Measurements from ENCODE around the gene LRRC14B.

DNA sequence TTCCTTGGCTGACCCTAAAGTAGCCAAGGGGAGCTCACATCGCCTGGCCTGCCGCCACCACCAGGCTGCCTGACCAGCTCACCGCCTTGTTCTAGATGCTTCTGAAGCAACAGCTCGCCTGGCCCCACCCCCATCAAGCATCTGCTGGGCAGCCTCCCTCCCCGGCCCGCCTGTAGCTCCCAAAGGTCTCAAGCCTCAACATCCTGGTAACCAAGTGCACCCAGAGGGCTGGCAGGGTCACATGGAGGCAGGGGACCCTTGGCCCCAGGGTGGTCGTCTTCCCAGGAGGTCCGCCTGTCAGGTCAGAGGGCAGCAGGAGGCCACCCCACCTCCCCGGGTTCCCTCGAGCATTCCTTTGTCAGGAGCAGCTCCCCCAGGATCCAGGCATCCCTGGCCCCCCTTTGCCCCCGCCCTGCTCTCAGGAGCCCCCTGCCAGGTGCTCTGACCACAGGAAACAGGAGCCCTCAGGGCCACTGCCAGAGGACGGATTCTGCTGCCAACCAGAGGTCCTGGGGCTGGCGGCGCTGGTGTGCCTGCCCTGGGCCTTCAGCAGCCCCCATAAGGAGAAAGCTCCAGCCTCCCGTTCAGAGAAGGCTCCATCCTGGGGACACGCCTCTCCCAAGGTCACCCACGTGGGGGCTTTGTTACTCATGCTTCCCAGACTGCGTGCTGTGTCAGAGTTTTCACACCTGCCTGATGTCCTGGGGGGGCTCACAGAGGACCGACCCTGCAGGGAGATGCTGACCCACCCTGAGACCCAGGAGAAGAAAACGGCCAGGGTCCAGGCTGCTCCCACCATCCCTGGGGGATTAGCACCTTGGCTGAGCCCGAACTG is 3.5 kb upstream of the LRRC14B start:
- TF ChIP-seq, protein P1, sequence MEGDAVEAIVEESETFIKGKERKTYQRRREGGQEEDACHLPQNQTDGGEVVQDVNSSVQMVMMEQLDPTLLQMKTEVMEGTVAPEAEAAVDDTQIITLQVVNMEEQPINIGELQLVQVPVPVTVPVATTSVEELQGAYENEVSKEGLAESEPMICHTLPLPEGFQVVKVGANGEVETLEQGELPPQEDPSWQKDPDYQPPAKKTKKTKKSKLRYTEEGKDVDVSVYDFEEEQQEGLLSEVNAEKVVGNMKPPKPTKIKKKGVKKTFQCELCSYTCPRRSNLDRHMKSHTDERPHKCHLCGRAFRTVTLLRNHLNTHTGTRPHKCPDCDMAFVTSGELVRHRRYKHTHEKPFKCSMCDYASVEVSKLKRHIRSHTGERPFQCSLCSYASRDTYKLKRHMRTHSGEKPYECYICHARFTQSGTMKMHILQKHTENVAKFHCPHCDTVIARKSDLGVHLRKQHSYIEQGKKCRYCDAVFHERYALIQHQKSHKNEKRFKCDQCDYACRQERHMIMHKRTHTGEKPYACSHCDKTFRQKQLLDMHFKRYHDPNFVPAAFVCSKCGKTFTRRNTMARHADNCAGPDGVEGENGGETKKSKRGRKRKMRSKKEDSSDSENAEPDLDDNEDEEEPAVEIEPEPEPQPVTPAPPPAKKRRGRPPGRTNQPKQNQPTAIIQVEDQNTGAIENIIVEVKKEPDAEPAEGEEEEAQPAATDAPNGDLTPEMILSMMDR (conservative IDR thresholded peaks at IDR 0.05) = no peak
- no peak for TF ChIP-seq ZFX (IDR thresholded peaks at IDR 0.05)

All from C4-2B (cell line).